ENCODE measurements around the gene INSYN2B. TPM values are rescaled to one million over a fixed set of nuclear protein-coding genes. Genes with fewer than 3 reads are reported as not detected.

Gene INSYN2B
- total and polyA plus RNA-seq, 2 experiments from 2014 or later: not detected

GRCh38 chr5:169889572-169889971 is 90.7 kb downstream of the INSYN2B start:
- H3K9me3 Mint-ChIP-seq: no peaks in the 10 kb centered on the region
- Histone ChIP-seq H3F3A (replicated peaks; ENCODE audit: low read depth) (no peaks in the 10 kb centered on the region), H3K79me2 (replicated peaks; ENCODE audit: insufficient read depth) (no peaks in the 10 kb centered on the region), H4K20me1 (replicated peaks; ENCODE audit: insufficient read depth) (no peaks in the 10 kb centered on the region), H3K4me2 (no peak overlapping the region), H3K9me2 (ENCODE audit: insufficient read depth) (peaks cover 2% of the 10 kb centered on the region; the same call in 1 of the 2 replicates), H3K27ac (ENCODE audit: low read depth) (no peak overlapping the region), H3K27me3 (ENCODE audit: insufficient read depth) (no peaks in the 10 kb centered on the region), H3K4me1 (ENCODE audit: insufficient read depth) (no peaks in the 10 kb centered on the region), H2AFZ (no peak overlapping the region), H3K4me3 (no peak overlapping the region), H3K36me3 (ENCODE audit: insufficient read depth) (no peaks in the 10 kb centered on the region)
- H3K4me3 Mint-ChIP-seq: no peak overlapping the region
- H3K27ac Mint-ChIP-seq: no peak overlapping the region
- DNase-seq (ENCODE audit: low spot score): no peak
- no peaks in the 10 kb centered on the region for H3K27me3 Mint-ChIP-seq (ENCODE audit: insufficient read depth, low read depth, poor library complexity)
- no peaks in the 10 kb centered on the region for H3K4me1 Mint-ChIP-seq
- no peaks in the 10 kb centered on the region for H3K36me3 Mint-ChIP-seq (ENCODE audit: low read depth)
- ATAC-seq: no peak
- TF ChIP-seq, protein P1, sequence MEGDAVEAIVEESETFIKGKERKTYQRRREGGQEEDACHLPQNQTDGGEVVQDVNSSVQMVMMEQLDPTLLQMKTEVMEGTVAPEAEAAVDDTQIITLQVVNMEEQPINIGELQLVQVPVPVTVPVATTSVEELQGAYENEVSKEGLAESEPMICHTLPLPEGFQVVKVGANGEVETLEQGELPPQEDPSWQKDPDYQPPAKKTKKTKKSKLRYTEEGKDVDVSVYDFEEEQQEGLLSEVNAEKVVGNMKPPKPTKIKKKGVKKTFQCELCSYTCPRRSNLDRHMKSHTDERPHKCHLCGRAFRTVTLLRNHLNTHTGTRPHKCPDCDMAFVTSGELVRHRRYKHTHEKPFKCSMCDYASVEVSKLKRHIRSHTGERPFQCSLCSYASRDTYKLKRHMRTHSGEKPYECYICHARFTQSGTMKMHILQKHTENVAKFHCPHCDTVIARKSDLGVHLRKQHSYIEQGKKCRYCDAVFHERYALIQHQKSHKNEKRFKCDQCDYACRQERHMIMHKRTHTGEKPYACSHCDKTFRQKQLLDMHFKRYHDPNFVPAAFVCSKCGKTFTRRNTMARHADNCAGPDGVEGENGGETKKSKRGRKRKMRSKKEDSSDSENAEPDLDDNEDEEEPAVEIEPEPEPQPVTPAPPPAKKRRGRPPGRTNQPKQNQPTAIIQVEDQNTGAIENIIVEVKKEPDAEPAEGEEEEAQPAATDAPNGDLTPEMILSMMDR (conservative IDR thresholded peaks at IDR 0.05; ENCODE audit: low read depth in 2 of 2): no peak
- TF ChIP-seq ZNF331 (CRISPR knock-in tag; IDR thresholded peaks at IDR 0.05; ENCODE audit: low read depth): no peak
- TF ChIP-seq, protein P2, sequence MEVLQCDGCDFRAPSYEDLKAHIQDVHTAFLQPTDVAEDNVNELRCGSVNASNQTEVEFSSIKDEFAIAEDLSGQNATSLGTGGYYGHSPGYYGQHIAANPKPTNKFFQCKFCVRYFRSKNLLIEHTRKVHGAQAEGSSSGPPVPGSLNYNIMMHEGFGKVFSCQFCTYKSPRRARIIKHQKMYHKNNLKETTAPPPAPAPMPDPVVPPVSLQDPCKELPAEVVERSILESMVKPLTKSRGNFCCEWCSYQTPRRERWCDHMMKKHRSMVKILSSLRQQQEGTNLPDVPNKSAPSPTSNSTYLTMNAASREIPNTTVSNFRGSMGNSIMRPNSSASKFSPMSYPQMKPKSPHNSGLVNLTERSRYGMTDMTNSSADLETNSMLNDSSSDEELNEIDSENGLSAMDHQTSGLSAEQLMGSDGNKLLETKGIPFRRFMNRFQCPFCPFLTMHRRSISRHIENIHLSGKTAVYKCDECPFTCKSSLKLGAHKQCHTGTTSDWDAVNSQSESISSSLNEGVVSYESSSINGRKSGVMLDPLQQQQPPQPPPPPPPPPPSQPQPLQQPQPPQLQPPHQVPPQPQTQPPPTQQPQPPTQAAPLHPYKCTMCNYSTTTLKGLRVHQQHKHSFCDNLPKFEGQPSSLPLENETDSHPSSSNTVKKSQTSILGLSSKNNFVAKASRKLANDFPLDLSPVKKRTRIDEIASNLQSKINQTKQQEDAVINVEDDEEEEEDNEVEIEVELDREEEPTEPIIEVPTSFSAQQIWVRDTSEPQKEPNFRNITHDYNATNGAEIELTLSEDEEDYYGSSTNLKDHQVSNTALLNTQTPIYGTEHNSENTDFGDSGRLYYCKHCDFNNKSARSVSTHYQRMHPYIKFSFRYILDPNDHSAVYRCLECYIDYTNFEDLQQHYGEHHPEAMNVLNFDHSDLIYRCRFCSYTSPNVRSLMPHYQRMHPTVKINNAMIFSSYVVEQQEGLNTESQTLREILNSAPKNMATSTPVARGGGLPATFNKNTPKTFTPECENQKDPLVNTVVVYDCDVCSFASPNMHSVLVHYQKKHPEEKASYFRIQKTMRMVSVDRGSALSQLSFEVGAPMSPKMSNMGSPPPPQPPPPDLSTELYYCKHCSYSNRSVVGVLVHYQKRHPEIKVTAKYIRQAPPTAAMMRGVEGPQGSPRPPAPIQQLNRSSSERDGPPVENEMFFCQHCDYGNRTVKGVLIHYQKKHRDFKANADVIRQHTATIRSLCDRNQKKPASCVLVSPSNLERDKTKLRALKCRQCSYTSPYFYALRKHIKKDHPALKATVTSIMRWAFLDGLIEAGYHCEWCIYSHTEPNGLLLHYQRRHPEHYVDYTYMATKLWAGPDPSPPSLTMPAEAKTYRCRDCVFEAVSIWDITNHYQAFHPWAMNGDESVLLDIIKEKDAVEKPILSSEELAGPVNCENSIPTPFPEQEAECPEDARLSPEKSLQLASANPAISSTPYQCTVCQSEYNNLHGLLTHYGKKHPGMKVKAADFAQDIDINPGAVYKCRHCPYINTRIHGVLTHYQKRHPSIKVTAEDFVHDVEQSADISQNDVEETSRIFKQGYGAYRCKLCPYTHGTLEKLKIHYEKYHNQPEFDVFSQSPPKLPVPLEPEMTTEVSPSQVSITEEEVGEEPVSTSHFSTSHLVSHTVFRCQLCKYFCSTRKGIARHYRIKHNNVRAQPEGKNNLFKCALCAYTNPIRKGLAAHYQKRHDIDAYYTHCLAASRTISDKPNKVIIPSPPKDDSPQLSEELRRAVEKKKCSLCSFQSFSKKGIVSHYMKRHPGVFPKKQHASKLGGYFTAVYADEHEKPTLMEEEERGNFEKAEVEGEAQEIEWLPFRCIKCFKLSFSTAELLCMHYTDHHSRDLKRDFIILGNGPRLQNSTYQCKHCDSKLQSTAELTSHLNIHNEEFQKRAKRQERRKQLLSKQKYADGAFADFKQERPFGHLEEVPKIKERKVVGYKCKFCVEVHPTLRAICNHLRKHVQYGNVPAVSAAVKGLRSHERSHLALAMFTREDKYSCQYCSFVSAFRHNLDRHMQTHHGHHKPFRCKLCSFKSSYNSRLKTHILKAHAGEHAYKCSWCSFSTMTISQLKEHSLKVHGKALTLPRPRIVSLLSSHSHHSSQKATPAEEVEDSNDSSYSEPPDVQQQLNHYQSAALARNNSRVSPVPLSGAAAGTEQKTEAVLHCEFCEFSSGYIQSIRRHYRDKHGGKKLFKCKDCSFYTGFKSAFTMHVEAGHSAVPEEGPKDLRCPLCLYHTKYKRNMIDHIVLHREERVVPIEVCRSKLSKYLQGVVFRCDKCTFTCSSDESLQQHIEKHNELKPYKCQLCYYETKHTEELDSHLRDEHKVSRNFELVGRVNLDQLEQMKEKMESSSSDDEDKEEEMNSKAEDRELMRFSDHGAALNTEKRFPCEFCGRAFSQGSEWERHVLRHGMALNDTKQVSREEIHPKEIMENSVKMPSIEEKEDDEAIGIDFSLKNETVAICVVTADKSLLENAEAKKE (CRISPR knock-in tag; IDR thresholded peaks at IDR 0.05): no peak

GRCh38 chr5:169886677-169887076 is 93.6 kb downstream of the INSYN2B start:
- no peak for DNase-seq (ENCODE audit: low spot score)
- Histone ChIP-seq H3K4me1 (ENCODE audit: insufficient read depth) (peaks cover 3% of the 10 kb centered on the region; the same call in 1 of the 2 replicates), H3K9me2 (ENCODE audit: insufficient read depth) (peaks cover 8% of the 10 kb centered on the region; the same call in 1 of the 2 replicates), H4K20me1 (replicated peaks; ENCODE audit: insufficient read depth) (no peaks in the 10 kb centered on the region), H3K4me3 (no peak overlapping the region), H3K27ac (ENCODE audit: low read depth) (no peak overlapping the region), H3K36me3 (ENCODE audit: insufficient read depth) (no peaks in the 10 kb centered on the region), H3K4me2 (no peak overlapping the region), H3K79me2 (replicated peaks; ENCODE audit: insufficient read depth) (no peaks in the 10 kb centered on the region), H2AFZ (no peak overlapping the region), H3K27me3 (ENCODE audit: insufficient read depth) (no peaks in the 10 kb centered on the region), H3F3A (replicated peaks; ENCODE audit: low read depth) (no peaks in the 10 kb centered on the region)
- Mint-ChIP-seq H3K27ac (no peak overlapping the region), H3K36me3 (ENCODE audit: low read depth) (no peaks in the 10 kb centered on the region), H3K9me3 (no peaks in the 10 kb centered on the region), H3K4me1 (peaks cover 8% of the 10 kb centered on the region; the same call in 2 of the 3 replicates), H3K27me3 (ENCODE audit: insufficient read depth, low read depth, poor library complexity) (peaks cover 3% of the 10 kb centered on the region), H3K4me3 (no peak overlapping the region)
- ATAC-seq: no peak
- TF ChIP-seq, protein P1 (conservative IDR thresholded peaks at IDR 0.05; ENCODE audit: low read depth in 2 of 2): no peak
- no peak for TF ChIP-seq JUNB (IDR thresholded peaks at IDR 0.05; ENCODE audit: unreplicated experiment)
- no peak for TF ChIP-seq EZH2 (IDR thresholded peaks at IDR 0.05; ENCODE audit: low read depth, unreplicated experiment)
- no peak for TF ChIP-seq NANOG (IDR thresholded peaks at IDR 0.05; ENCODE audit: borderline replicate concordance)
- TF ChIP-seq, protein P3, sequence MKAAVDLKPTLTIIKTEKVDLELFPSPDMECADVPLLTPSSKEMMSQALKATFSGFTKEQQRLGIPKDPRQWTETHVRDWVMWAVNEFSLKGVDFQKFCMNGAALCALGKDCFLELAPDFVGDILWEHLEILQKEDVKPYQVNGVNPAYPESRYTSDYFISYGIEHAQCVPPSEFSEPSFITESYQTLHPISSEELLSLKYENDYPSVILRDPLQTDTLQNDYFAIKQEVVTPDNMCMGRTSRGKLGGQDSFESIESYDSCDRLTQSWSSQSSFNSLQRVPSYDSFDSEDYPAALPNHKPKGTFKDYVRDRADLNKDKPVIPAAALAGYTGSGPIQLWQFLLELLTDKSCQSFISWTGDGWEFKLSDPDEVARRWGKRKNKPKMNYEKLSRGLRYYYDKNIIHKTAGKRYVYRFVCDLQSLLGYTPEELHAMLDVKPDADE (IDR thresholded peaks at IDR 0.05): no peak
